22Rv1 (cell line): Measurements from ENCODE around the gene HELZ.

Source experiments
- H3K27ac ChIP-seq: fragments of 450-650 bp; 2 replicates; pipeline ENCODE4 v1.5.1; 2017
- CTCF ChIP-seq: fragments of 450-650 bp; IDR thresholded peaks from 2 replicates; pipeline ENCODE4 v1.5.1; 2017; ENCODE audit warnings: mild to moderate bottlenecking
- ZFX ChIP-seq: fragments of 450-650 bp; IDR thresholded peaks from 2 replicates; pipeline ENCODE4 v1.6.1; 2017; ENCODE audit warnings: antibody characterized with exemption, borderline replicate concordance

Gene HELZ

DNA sequence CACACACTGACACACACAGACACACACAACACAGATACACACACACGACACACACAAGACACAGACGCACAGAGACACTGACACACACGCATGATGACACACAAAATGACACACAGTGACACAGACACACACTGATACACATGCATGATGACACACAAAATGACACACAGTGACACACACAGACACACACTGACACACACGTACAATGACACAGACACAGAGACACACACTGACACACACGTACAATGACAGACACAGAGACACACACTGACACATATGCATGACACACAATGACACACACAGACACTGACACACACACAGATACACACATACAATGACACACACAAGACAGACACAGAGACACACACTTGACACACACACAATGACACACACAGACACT lies 190.4 kb downstream of the HELZ start:
- TF ChIP-seq CTCF: no peak
- no peak for TF ChIP-seq ZFX
- H3K27ac ChIP-seq: no peak overlapping the region

DNA sequence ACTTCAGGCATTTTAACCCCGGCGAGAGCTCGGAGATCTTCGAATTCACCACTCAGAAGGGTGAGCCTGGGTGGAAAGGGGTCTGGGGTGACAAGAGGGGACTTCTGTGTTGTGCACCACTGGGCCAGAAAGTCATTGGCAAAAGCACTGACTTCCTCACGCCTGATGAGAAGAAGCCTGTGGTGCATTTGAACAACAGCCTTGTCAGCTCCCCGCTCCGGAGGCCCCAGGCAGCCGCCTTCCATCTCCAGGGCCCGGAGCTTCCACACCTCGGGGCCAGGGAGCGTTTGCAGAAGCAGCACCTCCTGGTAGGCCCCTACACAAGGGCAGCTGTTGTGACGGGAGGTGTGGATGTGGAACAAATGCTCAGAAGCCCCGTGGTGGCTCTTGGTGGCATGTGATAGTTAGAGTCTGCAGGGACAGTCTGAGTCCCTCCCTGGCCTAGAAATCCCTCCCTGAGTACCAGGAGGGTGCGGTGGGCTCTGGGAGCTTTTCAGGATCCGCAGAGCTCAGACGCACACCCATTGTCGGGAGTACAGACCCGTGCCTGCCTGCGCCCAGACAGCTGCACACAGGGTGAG lies 190.9 kb downstream of the HELZ start:
- TF ChIP-seq ZFX: no peak
- no peak for TF ChIP-seq CTCF
- H3K27ac ChIP-seq: no peak overlapping the region

GRCh38 chr17:67053438-67054000 lies 191.5 kb downstream of the HELZ start:
- H3K27ac ChIP-seq: no peak overlapping the region
- TF ChIP-seq CTCF (no peak), ZFX (no peak)

- TF ChIP-seq CTCF: no peak
- no peak for TF ChIP-seq ZFX
- H3K27ac ChIP-seq: no peak overlapping the region
Observed at GRCh38 chr17:67052720-67053437, 192.1 kb downstream of the HELZ start.

DNA sequence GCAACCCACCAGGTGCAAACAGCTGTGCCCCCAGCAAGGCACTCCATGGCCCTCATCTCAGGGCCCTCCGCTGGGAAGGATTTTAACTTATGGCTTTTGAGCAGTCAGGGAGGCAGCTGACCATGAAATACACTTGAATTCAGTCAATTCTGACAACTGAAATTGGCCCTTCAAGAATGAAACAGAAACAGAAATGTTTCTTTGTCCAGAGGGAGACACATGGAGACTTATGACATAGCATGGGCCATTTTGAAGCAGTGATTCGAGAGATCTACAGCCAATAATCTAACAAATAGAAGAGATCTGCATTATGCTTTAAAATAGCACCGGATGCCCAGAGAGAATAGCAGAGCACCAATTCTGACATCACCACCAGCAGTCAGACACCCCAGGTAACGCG lies 193.2 kb downstream of the HELZ start:
- H3K27ac ChIP-seq: no peak overlapping the region
- TF ChIP-seq ZFX (no peak), CTCF (no peak)

DNA sequence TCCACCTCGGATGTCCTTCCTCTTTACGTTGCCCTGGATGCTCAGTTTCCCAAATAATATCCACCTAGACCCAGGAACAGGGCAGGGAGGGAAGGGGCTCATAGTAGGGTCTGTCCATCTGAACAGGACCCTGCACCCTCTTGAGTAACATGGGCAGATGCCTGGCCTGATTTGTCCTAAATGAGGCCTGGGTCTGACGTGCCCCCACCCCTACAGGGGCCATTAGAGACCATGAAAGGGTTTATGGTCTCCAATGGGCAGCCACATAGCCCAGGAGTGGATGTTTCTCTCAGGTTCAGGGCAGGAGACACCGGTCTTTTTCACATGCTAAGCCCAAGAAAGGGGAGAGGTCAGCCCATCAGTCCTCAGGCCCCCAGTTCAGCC lies 193.8 kb downstream of the HELZ start:
- TF ChIP-seq CTCF (no peak), ZFX (no peak)
- no peak overlapping the region for H3K27ac ChIP-seq

DNA sequence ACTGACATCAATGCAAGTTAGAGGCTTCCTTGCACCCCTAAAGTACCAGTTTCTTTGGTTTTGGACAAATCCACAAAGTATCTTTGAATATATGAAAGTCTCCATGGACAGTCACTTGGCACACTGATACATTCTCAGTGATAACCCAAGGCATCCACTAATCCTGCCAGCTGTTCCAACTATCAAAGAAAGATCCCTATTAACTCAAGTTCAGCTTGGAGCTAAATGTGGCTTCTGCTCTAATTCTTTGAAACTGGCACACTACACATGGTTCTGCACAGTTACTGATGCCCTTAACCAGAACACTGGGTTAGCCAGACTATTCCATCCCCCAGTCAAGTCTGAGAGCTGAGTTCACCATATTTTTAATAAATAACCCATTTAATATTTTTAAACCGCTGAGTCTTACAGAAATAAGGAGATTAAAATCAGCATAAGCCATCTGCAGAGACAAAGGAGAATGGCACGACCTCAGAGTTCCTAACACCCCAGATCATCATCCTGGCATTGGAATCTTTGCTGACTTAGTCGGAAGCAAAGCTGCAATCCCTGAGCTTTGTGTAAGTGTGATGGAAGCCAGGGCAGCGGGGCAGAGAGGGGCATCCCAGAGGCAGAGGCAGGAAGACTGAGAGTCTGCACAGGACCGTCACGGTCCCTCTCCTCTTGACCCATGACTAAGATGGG lies 194.4 kb downstream of the HELZ start:
- TF ChIP-seq ZFX (no peak), CTCF (no peak)
- no peak overlapping the region for H3K27ac ChIP-seq
